ENCODE measurements around the gene KIF26B. TPM values are rescaled to one million over a fixed set of nuclear protein-coding genes. Genes with fewer than 3 reads are reported as not detected.

The KIF26B gene
- polyA plus RNA-seq, 2 of the 4 experiments (the other 2 are of a cell fraction), result 0.01 to 0.04 TPM

DNA sequence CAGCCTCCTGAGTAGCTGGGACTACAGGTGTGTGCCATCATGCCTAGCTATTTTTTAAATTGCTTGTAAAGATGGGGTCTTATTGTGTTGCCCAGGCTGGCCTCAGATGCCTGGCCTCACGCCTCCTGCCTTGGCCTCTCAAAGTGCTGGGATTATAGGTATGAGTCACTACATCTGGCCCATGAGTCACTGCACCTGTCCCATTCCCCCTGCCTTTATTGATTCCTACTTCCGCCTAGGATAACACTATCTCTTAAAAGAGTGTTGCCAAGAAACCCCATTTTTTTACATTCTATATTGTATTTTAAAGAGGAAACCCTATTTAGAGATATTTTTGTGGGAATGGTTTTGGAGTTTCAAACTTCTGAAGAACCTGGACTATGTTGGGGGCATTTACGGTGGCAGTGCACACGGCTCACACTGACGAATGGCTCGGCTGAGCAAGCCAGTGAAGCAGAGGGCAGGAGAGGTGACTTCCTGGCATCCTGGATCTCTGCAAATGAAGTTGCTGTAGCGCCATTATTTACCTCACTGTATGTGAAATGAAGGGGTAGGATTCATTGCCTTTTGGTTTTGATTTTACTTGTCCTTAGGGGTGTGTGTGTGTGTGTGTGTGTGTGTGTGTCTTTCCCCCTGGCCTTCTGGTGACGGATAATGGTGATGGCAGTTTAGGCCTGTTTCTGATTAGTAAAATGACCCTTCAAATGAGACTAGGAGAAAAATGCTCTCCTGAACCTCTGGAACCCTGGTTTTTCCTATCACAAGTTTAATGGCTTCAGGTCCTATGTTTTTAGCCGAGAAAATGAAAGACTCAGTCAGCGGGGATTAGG is 22.5 kb downstream of the KIF26B start:
- POLR2A ChIA-PET, result no interaction called here
- 63% methylated on average over 10 of the region's 10 CpGs for WGBS (ENCODE audit: missing lambda C conversion rate)
- no peak for FAIRE-seq

DNA sequence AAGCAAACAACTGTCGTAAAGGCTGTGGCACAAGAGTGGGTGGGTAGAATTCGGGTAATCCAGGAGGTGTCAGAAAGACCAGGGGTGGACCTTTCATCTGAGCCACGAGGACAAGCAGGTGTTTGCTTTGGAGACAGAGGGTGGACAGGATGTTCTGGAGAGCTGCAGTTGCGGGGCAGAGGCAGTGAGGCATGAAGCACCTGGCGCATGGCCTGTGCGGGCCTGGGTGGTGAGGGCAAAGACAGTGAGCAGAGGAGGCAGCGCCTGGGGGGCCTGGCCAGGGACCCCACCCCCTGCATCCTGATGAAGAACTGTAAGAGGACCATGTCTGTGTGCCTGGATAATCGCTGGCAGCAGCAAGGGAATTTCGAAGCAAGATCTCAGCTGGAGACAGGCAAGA is 24.9 kb downstream of the KIF26B start:
- ATAC-seq (no peak), DNase-seq (ENCODE audit: low read depth in 1 of 2, low spot score in 1 of 2) (no peak), FAIRE-seq (no peak)
- ChIA-PET CTCF (interaction anchor here (1.2 kb wide), 1 partner anchor 23 kb away, joined by 3 read pairs; no protein-coding TSS in a partner anchor), POLR2A (no interaction called here)
- Histone ChIP-seq H3K4me2 (no peak overlapping the region), H3K9me3 (no peaks in the 10 kb centered on the region), H3K4me1 (no peaks in the 10 kb centered on the region), H3K27ac (no peak overlapping the region), H3K4me3 (no peak overlapping the region)
- 36% methylated on average over 9 of the region's 9 CpGs for WGBS (ENCODE audit: missing lambda C conversion rate)
- TF ChIP-seq, protein P1, sequence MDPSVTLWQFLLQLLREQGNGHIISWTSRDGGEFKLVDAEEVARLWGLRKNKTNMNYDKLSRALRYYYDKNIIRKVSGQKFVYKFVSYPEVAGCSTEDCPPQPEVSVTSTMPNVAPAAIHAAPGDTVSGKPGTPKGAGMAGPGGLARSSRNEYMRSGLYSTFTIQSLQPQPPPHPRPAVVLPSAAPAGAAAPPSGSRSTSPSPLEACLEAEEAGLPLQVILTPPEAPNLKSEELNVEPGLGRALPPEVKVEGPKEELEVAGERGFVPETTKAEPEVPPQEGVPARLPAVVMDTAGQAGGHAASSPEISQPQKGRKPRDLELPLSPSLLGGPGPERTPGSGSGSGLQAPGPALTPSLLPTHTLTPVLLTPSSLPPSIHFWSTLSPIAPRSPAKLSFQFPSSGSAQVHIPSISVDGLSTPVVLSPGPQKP (IDR thresholded peaks at IDR 0.05; ENCODE audit: low read depth, low read length), result no peak
- TF ChIP-seq, protein P2, sequence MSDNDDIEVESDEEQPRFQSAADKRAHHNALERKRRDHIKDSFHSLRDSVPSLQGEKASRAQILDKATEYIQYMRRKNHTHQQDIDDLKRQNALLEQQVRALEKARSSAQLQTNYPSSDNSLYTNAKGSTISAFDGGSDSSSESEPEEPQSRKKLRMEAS (IDR thresholded peaks at IDR 0.05), result no peak
- TF ChIP-seq, protein P3, sequence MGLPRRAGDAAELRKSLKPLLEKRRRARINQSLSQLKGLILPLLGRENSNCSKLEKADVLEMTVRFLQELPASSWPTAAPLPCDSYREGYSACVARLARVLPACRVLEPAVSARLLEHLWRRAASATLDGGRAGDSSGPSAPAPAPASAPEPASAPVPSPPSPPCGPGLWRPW (IDR thresholded peaks at IDR 0.05), result no peak
- TF ChIP-seq TFCP2L1 (CRISPR knock-in tag; IDR thresholded peaks at IDR 0.05) (no peak), HOXA7 (CRISPR knock-in tag; IDR thresholded peaks at IDR 0.05) (no peak), JUN (IDR thresholded peaks at IDR 0.05) (no peak), RNF2 (IDR thresholded peaks at IDR 0.05; ENCODE audit: borderline replicate concordance, low read depth) (no peak), HDAC2 (IDR thresholded peaks at IDR 0.05) (no peak), CHD2 (IDR thresholded peaks at IDR 0.05; ENCODE audit: low read length, partially characterized antibody) (no peak), JUNB (IDR thresholded peaks at IDR 0.05) (no peak)
- TF ChIP-seq, protein P4, sequence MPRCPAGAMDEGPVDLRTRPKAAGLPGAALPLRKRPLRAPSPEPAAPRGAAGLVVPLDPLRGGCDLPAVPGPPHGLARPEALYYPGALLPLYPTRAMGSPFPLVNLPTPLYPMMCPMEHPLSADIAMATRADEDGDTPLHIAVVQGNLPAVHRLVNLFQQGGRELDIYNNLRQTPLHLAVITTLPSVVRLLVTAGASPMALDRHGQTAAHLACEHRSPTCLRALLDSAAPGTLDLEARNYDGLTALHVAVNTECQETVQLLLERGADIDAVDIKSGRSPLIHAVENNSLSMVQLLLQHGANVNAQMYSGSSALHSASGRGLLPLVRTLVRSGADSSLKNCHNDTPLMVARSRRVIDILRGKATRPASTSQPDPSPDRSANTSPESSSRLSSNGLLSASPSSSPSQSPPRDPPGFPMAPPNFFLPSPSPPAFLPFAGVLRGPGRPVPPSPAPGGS (IDR thresholded peaks at IDR 0.05), result no peak

More for the DNA sequence above, 22.5 kb downstream of the KIF26B start:
- DNase-seq (ENCODE audit: low read depth in 1 of 2, low spot score in 1 of 2) (no peak), ATAC-seq (no peak)
- H3K4me3 ChIP-seq, result no peak overlapping the region
- CTCF ChIA-PET, result interaction anchor here (0.9 kb wide), 1 partner anchor 21 kb away, joined by 3 read pairs; no protein-coding TSS in a partner anchor
- H3K4me1 ChIP-seq, result no peaks in the 10 kb centered on the region
- no peak overlapping the region for H3K27ac ChIP-seq
- TF ChIP-seq HOXB5 (CRISPR knock-in tag; IDR thresholded peaks at IDR 0.05), result no peak
- TF ChIP-seq NPAS2 (CRISPR knock-in tag; IDR thresholded peaks at IDR 0.05; ENCODE audit: borderline replicate concordance), result no peak
- TF ChIP-seq FOSL2 (IDR thresholded peaks at IDR 0.05), result no peak
- peak; percentile 42 for TF ChIP-seq FOSL2 (CRISPR knock-in tag; IDR thresholded peaks at IDR 0.05)
- TF ChIP-seq POLR2A (IDR thresholded peaks at IDR 0.05; ENCODE audit: low read length), result no peak
- TF ChIP-seq, protein P5, sequence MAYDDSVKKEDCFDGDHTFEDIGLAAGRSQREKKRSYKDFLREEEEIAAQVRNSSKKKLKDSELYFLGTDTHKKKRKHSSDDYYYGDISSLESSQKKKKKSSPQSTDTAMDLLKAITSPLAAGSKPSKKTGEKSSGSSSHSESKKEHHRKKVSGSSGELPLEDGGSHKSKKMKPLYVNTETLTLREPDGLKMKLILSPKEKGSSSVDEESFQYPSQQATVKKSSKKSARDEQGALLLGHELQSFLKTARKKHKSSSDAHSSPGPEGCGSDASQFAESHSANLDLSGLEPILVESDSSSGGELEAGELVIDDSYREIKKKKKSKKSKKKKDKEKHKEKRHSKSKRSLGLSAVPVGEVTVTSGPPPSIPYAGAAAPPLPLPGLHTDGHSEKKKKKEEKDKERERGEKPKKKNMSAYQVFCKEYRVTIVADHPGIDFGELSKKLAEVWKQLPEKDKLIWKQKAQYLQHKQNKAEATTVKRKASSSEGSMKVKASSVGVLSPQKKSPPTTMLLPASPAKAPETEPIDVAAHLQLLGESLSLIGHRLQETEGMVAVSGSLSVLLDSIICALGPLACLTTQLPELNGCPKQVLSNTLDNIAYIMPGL (CRISPR knock-in tag; IDR thresholded peaks at IDR 0.05; ENCODE audit: borderline replicate concordance), result no peak
- TF ChIP-seq HOXA7 (CRISPR knock-in tag; IDR thresholded peaks at IDR 0.05), result no peak
- TF ChIP-seq ZNF302 (CRISPR knock-in tag; IDR thresholded peaks at IDR 0.05), result no peak
- H3K9me3 ChIP-seq, result no peaks in the 10 kb centered on the region
- no peak overlapping the region for H3K4me2 ChIP-seq

Data from A549 (cell line).